Measurements from ENCODE around the gene ZFHX2. TPM values are rescaled to one million over a fixed set of nuclear protein-coding genes. Genes with fewer than 3 reads are reported as not detected.

Gene ZFHX2
- polyA plus RNA-seq, 1 donor from 2014 or later, result 0.72 TPM

DNA sequence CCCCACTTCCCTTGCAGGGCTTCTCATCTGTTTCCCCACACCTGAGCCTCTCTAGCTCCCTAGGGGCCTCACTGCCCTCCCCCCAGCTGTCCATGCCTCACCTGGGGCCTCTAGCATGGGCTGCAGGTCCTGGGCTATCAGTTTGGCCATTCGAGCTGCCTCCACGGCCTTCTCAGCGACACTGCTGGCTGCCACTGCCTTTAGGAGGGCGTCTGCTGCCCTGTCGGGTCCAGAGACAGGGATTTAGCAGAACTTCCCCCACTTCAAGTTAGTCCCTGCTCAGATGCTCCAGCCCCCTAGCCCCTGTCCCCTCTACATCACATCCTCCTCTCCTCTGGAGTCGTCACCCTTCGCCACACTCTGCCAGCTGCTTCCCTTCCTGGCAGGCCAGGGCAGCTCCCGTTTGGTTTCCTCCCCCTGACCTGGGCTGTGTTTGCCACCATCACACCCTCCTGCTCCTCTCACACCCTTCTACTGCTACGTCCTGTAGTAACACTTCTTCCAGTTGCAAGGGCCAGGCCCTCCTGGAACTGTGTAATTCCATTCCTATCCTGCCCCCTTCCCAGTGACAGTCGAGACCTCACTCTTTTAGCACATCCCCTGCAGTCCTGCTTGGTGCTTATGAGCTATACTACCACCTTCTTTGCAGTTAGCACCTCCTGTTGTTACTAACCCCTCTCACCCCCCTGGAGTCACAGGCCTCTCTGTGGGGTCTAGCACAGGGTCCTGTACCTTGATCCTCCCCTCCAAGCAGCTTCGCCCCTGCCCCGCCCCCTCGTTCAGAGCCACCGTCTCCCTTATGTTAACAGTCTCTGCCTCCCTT, 20.3 kb upstream of the ZFHX2 start:
- no peak overlapping the region for H3K27ac ChIP-seq (ENCODE audit: low read length)
- no peak overlapping the region for H3K4me2 ChIP-seq (ENCODE audit: low read length)
- H2AFZ ChIP-seq (ENCODE audit: low read depth, low read length), result no peak overlapping the region
- H4K20me1 ChIP-seq (ENCODE audit: insufficient read depth), result peaks cover 7% of the 10 kb centered on the region
- no peak for TF ChIP-seq EZH2 (IDR thresholded peaks at IDR 0.05; ENCODE audit: borderline replicate concordance, insufficient read depth, low read length, poor library complexity, severe bottlenecking)
- TF ChIP-seq POLR2AphosphoS5 (IDR thresholded peaks at IDR 0.05), result no peak
- TF ChIP-seq RAD21 (conservative IDR thresholded peaks at IDR 0.05), result no peak
- TF ChIP-seq, protein P1, sequence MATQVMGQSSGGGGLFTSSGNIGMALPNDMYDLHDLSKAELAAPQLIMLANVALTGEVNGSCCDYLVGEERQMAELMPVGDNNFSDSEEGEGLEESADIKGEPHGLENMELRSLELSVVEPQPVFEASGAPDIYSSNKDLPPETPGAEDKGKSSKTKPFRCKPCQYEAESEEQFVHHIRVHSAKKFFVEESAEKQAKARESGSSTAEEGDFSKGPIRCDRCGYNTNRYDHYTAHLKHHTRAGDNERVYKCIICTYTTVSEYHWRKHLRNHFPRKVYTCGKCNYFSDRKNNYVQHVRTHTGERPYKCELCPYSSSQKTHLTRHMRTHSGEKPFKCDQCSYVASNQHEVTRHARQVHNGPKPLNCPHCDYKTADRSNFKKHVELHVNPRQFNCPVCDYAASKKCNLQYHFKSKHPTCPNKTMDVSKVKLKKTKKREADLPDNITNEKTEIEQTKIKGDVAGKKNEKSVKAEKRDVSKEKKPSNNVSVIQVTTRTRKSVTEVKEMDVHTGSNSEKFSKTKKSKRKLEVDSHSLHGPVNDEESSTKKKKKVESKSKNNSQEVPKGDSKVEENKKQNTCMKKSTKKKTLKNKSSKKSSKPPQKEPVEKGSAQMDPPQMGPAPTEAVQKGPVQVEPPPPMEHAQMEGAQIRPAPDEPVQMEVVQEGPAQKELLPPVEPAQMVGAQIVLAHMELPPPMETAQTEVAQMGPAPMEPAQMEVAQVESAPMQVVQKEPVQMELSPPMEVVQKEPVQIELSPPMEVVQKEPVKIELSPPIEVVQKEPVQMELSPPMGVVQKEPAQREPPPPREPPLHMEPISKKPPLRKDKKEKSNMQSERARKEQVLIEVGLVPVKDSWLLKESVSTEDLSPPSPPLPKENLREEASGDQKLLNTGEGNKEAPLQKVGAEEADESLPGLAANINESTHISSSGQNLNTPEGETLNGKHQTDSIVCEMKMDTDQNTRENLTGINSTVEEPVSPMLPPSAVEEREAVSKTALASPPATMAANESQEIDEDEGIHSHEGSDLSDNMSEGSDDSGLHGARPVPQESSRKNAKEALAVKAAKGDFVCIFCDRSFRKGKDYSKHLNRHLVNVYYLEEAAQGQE (IDR thresholded peaks at IDR 0.05; ENCODE audit: borderline replicate concordance), result no peak
- no peak for TF ChIP-seq TAF1 (IDR thresholded peaks at IDR 0.05; ENCODE audit: low read depth)
- no peak for TF ChIP-seq EP300 (conservative IDR thresholded peaks at IDR 0.05; ENCODE audit: poor library complexity, severe bottlenecking)
- no peak for TF ChIP-seq MXI1 (conservative IDR thresholded peaks at IDR 0.05; ENCODE audit: poor library complexity, severe bottlenecking)
- TF ChIP-seq, protein P2, sequence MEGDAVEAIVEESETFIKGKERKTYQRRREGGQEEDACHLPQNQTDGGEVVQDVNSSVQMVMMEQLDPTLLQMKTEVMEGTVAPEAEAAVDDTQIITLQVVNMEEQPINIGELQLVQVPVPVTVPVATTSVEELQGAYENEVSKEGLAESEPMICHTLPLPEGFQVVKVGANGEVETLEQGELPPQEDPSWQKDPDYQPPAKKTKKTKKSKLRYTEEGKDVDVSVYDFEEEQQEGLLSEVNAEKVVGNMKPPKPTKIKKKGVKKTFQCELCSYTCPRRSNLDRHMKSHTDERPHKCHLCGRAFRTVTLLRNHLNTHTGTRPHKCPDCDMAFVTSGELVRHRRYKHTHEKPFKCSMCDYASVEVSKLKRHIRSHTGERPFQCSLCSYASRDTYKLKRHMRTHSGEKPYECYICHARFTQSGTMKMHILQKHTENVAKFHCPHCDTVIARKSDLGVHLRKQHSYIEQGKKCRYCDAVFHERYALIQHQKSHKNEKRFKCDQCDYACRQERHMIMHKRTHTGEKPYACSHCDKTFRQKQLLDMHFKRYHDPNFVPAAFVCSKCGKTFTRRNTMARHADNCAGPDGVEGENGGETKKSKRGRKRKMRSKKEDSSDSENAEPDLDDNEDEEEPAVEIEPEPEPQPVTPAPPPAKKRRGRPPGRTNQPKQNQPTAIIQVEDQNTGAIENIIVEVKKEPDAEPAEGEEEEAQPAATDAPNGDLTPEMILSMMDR (IDR thresholded peaks at IDR 0.05; ENCODE audit: poor library complexity, severe bottlenecking), result no peak
- no peak for TF ChIP-seq SMC3 (conservative IDR thresholded peaks at IDR 0.05; ENCODE audit: poor library complexity)
- no peaks in the 10 kb centered on the region for H3K27me3 ChIP-seq (ENCODE audit: insufficient read depth, low read depth, low read length)
- no peaks in the 10 kb centered on the region for H3K9me3 ChIP-seq (ENCODE audit: low read length)
- H3K9ac ChIP-seq (ENCODE audit: low read length), result no peak overlapping the region
- peaks cover 14% of the 10 kb centered on the region for H3K79me2 ChIP-seq (replicated peaks; ENCODE audit: insufficient read depth, low read length)
- H3K4me3 ChIP-seq (ENCODE audit: low read length), result no peak overlapping the region
- no peaks in the 10 kb centered on the region for H3F3A ChIP-seq (ENCODE audit: insufficient read depth, low read length, poor library complexity, severe bottlenecking)
- H3K9me2 ChIP-seq (ENCODE audit: insufficient read depth, low read length), result no peaks in the 10 kb centered on the region
- no peaks in the 10 kb centered on the region for H3K36me3 ChIP-seq (ENCODE audit: insufficient read depth, low read length)

DNA sequence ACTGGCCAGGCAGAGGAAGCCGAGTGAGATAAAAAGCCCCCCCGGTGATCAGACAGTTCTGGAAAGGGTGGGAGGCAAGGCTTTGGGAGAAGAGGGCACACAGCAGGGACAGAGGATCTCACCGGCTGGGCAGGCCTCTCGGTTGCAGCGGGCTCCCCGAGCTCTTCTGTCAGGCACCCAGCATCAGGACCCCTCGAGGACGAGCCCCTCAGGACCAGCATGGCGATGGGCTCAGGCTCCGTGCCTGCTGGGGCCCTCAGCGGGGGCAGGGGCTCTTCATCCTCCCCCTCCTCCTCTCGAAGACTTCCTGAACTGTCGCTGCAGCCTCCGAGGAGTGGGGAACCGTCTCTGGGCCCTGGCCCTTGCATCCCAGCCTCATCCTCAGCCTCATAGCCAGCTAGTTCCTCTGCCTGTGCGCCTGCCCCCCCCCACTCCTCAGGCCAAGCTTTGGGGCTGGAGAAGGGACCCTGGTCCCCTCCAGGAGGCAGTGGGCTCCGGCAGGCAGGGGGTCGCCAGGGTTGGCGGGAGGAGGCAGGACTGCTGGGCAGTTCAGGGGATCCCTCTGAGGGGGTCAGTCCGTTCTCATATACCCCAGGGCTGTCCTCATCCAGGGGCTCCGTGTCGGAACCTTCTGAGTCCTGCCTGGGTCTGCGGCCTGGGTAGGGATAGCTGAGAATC, 19.4 kb upstream of the ZFHX2 start:
- Histone ChIP-seq H4K20me1 (ENCODE audit: insufficient read depth) (peaks cover 7% of the 10 kb centered on the region), H3K4me3 (ENCODE audit: low read length) (no peak overlapping the region), H3K36me3 (ENCODE audit: insufficient read depth, low read length) (no peaks in the 10 kb centered on the region), H3K4me2 (ENCODE audit: low read length) (no peak overlapping the region), H3F3A (ENCODE audit: insufficient read depth, low read length, poor library complexity, severe bottlenecking) (no peaks in the 10 kb centered on the region), H3K9me3 (ENCODE audit: low read length) (no peaks in the 10 kb centered on the region), H3K27me3 (ENCODE audit: insufficient read depth, low read depth, low read length) (no peaks in the 10 kb centered on the region), H3K9me2 (ENCODE audit: insufficient read depth, low read length) (no peaks in the 10 kb centered on the region), H3K79me2 (replicated peaks; ENCODE audit: insufficient read depth, low read length) (peaks cover 9% of the 10 kb centered on the region), H3K9ac (ENCODE audit: low read length) (no peak overlapping the region), H2AFZ (ENCODE audit: low read depth, low read length) (no peak overlapping the region), H3K27ac (ENCODE audit: low read length) (no peak overlapping the region)
- TF ChIP-seq, protein P1 (IDR thresholded peaks at IDR 0.05; ENCODE audit: borderline replicate concordance), result no peak
- TF ChIP-seq MXI1 (conservative IDR thresholded peaks at IDR 0.05; ENCODE audit: poor library complexity, severe bottlenecking) (no peak), EZH2 (IDR thresholded peaks at IDR 0.05; ENCODE audit: borderline replicate concordance, insufficient read depth, low read length, poor library complexity, severe bottlenecking) (no peak), POLR2AphosphoS5 (IDR thresholded peaks at IDR 0.05) (no peak), TAF1 (IDR thresholded peaks at IDR 0.05; ENCODE audit: low read depth) (no peak), SMC3 (conservative IDR thresholded peaks at IDR 0.05; ENCODE audit: poor library complexity) (no peak), RAD21 (conservative IDR thresholded peaks at IDR 0.05) (no peak), EP300 (conservative IDR thresholded peaks at IDR 0.05; ENCODE audit: poor library complexity, severe bottlenecking) (no peak)
- TF ChIP-seq, protein P2 (IDR thresholded peaks at IDR 0.05; ENCODE audit: poor library complexity, severe bottlenecking), result no peak
